Measurements from ENCODE around the gene HSF5.

- TF ChIP-seq POLR2A (IDR thresholded peaks at IDR 0.05): no peak
- no peak for TF ChIP-seq CTCF (IDR thresholded peaks at IDR 0.05)
Measured at GRCh38 chr17:58491510-58492045, 3.4 kb upstream of the HSF5 start.
